ENCODE data around the gene PHLPP1.

DNA sequence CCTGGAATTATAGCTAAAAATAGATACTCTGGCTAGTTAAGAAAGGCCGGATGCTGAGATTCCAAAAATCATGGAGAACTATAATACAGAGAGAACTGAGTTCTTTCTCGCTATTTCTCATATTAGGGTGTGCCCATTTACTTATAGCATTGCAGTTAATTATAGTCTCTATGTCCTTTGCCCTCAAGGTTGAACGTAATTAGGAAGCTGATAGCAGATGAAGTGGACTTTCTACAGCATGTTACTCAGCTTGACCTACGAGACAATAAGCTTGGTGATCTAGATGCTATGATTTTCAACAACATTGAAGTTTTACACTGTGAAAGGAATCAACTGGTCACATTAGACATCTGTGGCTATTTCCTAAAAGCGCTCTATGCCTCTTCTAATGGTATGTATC, 187.4 kb downstream of the PHLPP1 start:
- TF ChIP-seq CTCF (conservative IDR thresholded peaks at IDR 0.05; ENCODE audit: low read length) (no peak), EZH2phosphoT487 (IDR thresholded peaks at IDR 0.05; ENCODE audit: borderline replicate concordance, low read depth, low read length) (no peak)

All from OCI-LY7 (cell line).